Measurements from ENCODE around the gene GAS2L2. TPM values are rescaled to one million over a fixed set of nuclear protein-coding genes. Genes with fewer than 3 reads are reported as not detected.

The GAS2L2 gene
- total RNA-seq, result not detected in 2 replicates
- not detected in 2 replicates for polyA plus RNA-seq

GRCh38 chr17:35752945-35753764 lies at the start of gene GAS2L2:
TSS of gene GAS2L2 (minus strand) at chr17:35753239. CDS start at chr17:35752850, 389 bp downstream.
- Histone ChIP-seq H3K36me3 (replicated peaks; ENCODE audit: insufficient read depth, low read depth) (no peaks in the 10 kb centered on the region), H3K27me3 (peaks cover 26% of the 10 kb centered on the region), H2AFZ (no peak within 1 kb of the TSS), H3K4me3 (no peak within 1 kb of the TSS), H3K9me2 (replicated peaks; ENCODE audit: insufficient read depth) (no peaks in the 10 kb centered on the region), H3K4me1 (ENCODE audit: insufficient read depth) (peaks cover 5% of the 10 kb centered on the region), H3K79me2 (no peaks in the 10 kb centered on the region), H3K4me2 (no peak within 1 kb of the TSS), H4K20me1 (ENCODE audit: insufficient read depth, poor library complexity, severe bottlenecking) (no peaks in the 10 kb centered on the region), H3K27ac (no peak within 1 kb of the TSS), H3K9me3 (ENCODE audit: low read depth) (no peaks in the 10 kb centered on the region)
- no peak for TF ChIP-seq EZH2phosphoT487 (IDR thresholded peaks at IDR 0.05; ENCODE audit: low read depth, severe bottlenecking, unreplicated experiment)
- no peak for TF ChIP-seq EZH2 (IDR thresholded peaks at IDR 0.05; ENCODE audit: borderline replicate concordance)
- no peak for TF ChIP-seq CTCF (IDR thresholded peaks at IDR 0.05; ENCODE audit: poor library complexity)
- 64% methylated on average over 9 of the region's 9 CpGs for WGBS (ENCODE audit: low lambda C conversion rate, missing lambda C conversion rate)
- DNase-seq (ENCODE audit: low spot score), result no peak

GRCh38 chr17:35801583-35802224 lies 48.7 kb upstream of the GAS2L2 start:
- H3K27me3 ChIP-seq, result peaks cover 24% of the 10 kb centered on the region
- no peaks in the 10 kb centered on the region for H3K9me2 ChIP-seq (replicated peaks; ENCODE audit: insufficient read depth)
- H3K4me2 ChIP-seq, result peak overlapping the region; percentile 21
- no peaks in the 10 kb centered on the region for H3K79me2 ChIP-seq
- H3K27ac ChIP-seq, result peak overlapping the region; percentile 37
- 50% methylated on average over 9 of the region's 9 CpGs for WGBS (ENCODE audit: low lambda C conversion rate, missing lambda C conversion rate)
- H2AFZ ChIP-seq, result no peak overlapping the region
- H4K20me1 ChIP-seq (ENCODE audit: insufficient read depth, poor library complexity, severe bottlenecking), result no peaks in the 10 kb centered on the region
- TF ChIP-seq EZH2phosphoT487 (IDR thresholded peaks at IDR 0.05; ENCODE audit: low read depth, severe bottlenecking, unreplicated experiment) (peak; percentile 64), EZH2 (IDR thresholded peaks at IDR 0.05; ENCODE audit: borderline replicate concordance) (no peak), CTCF (IDR thresholded peaks at IDR 0.05; ENCODE audit: poor library complexity) (no peak)
- peaks cover 11% of the 10 kb centered on the region for H3K4me1 ChIP-seq (ENCODE audit: insufficient read depth)
- peak; percentile 73 for DNase-seq (ENCODE audit: low spot score)
- no peak overlapping the region for H3K4me3 ChIP-seq
- no peaks in the 10 kb centered on the region for H3K36me3 ChIP-seq (replicated peaks; ENCODE audit: insufficient read depth, low read depth)
- no peaks in the 10 kb centered on the region for H3K9me3 ChIP-seq (ENCODE audit: low read depth)

DNA sequence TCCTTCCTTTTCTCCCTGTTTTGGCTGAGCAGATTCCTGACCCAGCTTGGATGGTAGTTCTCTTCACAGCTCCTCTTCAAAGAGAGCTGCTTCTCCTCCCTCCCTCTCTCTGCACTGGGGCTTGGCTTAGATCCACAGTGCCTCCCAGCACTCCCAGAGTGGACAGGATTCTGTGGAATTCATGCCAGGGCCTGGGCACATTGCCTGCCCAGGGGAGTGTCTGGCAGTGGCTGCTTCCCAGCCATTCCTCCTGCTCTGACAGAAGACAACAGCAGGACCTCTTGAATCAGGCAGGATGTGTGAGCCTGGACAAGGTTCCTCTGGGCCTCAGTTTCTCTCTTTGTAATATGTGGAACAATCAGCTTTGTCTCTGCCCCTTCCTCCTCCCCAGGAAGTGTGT lies 46.9 kb upstream of the GAS2L2 start:
- Histone ChIP-seq H3K27me3 (peaks cover 34% of the 10 kb centered on the region), H2AFZ (no peak overlapping the region), H3K4me3 (no peak overlapping the region), H3K4me1 (ENCODE audit: insufficient read depth) (peaks cover 13% of the 10 kb centered on the region), H3K36me3 (replicated peaks; ENCODE audit: insufficient read depth, low read depth) (no peaks in the 10 kb centered on the region), H3K4me2 (no peak overlapping the region), H3K9me2 (replicated peaks; ENCODE audit: insufficient read depth) (no peaks in the 10 kb centered on the region), H3K27ac (no peak overlapping the region), H3K79me2 (no peaks in the 10 kb centered on the region), H4K20me1 (ENCODE audit: insufficient read depth, poor library complexity, severe bottlenecking) (no peaks in the 10 kb centered on the region), H3K9me3 (ENCODE audit: low read depth) (no peaks in the 10 kb centered on the region)
- DNase-seq (ENCODE audit: low spot score), result peak; percentile 50
- no peak for TF ChIP-seq EZH2phosphoT487 (IDR thresholded peaks at IDR 0.05; ENCODE audit: low read depth, severe bottlenecking, unreplicated experiment)
- TF ChIP-seq CTCF (IDR thresholded peaks at IDR 0.05; ENCODE audit: poor library complexity), result no peak
- TF ChIP-seq EZH2 (IDR thresholded peaks at IDR 0.05; ENCODE audit: borderline replicate concordance), result no peak

Measured in hepatocyte (in vitro differentiated cells).